GM21367 (cell line): ENCODE results near the gene IGF2.

Experiments
- ATAC-seq: cut with Tn5 transposase; IDR thresholded peaks from one replicate; pipeline ENCODE4 v1.9.1; 2021; ENCODE audit not compliant: unreplicated experiment

Gene IGF2

GRCh38 chr11:2105511-2105910 lies 33.7 kb downstream of the IGF2 start:
- no peak for ATAC-seq

- ATAC-seq, result no peak
Measured at GRCh38 chr11:2104524-2105440, 34.4 kb downstream of the IGF2 start.

- no peak for ATAC-seq
Measured at GRCh38 chr11:2103668-2104523, 35.3 kb downstream of the IGF2 start.

- ATAC-seq, result no peak
Measured at GRCh38 chr11:2102883-2103213, 36.3 kb downstream of the IGF2 start.

GRCh38 chr11:2102132-2102882 lies 36.9 kb downstream of the IGF2 start:
- ATAC-seq, result no peak

- ATAC-seq, result no peak
Measured at GRCh38 chr11:2101171-2101675, 38.0 kb downstream of the IGF2 start.

- ATAC-seq, result no peak
Measured at GRCh38 chr11:2100361-2101170, 38.6 kb downstream of the IGF2 start.

GRCh38 chr11:2099516-2100349 lies 39.5 kb downstream of the IGF2 start:
- ATAC-seq, result no peak

GRCh38 chr11:2098691-2099515 lies 40.3 kb downstream of the IGF2 start:
- ATAC-seq, result no peak

- no peak for ATAC-seq
Measured at GRCh38 chr11:2097998-2098690, 41.0 kb downstream of the IGF2 start.

- ATAC-seq, result no peak
Measured at GRCh38 chr11:2097356-2097997, 41.7 kb downstream of the IGF2 start.

GRCh38 chr11:2096919-2097301 lies 42.3 kb downstream of the IGF2 start:
- no peak for ATAC-seq

GRCh38 chr11:2096011-2096918 lies 42.9 kb downstream of the IGF2 start:
- ATAC-seq, result no peak

GRCh38 chr11:2095542-2095941 lies 43.6 kb downstream of the IGF2 start:
- no peak for ATAC-seq

- no peak for ATAC-seq
Measured at GRCh38 chr11:2095198-2095520, 44.0 kb downstream of the IGF2 start.

- ATAC-seq, result no peak
Measured at GRCh38 chr11:2094354-2095197, 44.6 kb downstream of the IGF2 start.
